ENCODE measurements around the gene RASL10A. TPM values are rescaled to one million over a fixed set of nuclear protein-coding genes. Genes with fewer than 3 reads are reported as not detected.

The RASL10A gene
- total and polyA plus RNA-seq, 9 donors, result 1.5 to 3.5 (median 2.1) TPM

- no peak overlapping the region for H3K27ac ChIP-seq (ENCODE audit: low read length)
- WGBS (ENCODE audit: insufficient coverage), result 95% methylated on average over 5 of the region's 8 CpGs
- no peak for DNase-seq
- no peak overlapping the region for H3K4me3 ChIP-seq (ENCODE audit: low read length)
- H3K36me3 ChIP-seq (ENCODE audit: control insufficient read depth, insufficient read depth, low read length), result peaks cover 72% of the 10 kb centered on the region
- peaks cover 46% of the 10 kb centered on the region for H3K4me1 ChIP-seq (ENCODE audit: control insufficient read depth, insufficient read depth, low read length)
- H3K9me3 ChIP-seq (replicated peaks; ENCODE audit: control insufficient read depth, low read depth, low read length), result no peaks in the 10 kb centered on the region
- no peaks in the 10 kb centered on the region for H3K27me3 ChIP-seq (ENCODE audit: control insufficient read depth, insufficient read depth, low read length)
Observed at GRCh38 chr22:29340566-29340965, 25.1 kb upstream of the RASL10A start.

DNA sequence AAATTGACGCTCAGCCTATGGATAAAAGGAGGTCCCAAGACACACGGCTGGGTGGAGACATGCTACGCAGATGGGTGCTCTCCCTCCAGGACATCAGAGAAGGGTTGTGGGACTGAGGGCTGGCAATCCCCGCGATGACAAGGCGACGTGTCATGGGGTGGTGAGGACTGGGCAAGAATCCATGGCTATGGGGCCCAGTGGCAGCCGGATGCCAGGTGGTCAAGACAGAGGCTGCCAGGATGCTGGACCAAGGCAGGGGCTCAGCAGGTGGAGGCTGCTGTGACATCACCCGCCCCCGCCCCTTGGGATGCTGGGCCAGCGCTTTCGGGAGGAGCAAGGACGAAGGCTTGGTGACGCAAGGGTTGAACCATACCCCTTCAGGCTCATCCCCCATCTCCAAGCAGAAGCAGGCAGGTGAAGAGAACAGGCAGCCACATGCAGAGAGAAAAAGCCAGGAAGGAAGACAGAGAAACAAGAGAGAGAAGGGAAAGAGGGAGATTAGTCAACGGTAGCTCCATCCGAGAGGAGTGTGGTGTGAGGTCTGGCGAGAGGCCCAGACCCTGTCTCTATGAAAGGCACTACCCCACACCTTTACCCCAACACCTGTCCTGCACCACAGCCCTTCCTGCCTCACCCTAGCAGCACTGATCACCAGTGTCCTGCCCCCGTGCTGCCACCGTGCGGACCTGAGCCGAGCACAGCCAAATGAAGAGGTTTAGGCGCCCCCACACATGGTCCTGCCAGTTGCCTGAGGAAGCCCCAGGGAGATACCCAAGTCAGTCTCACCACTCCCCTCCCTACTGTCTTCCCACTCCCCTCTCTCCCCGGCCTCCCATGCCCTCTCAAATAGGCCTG is 24.1 kb upstream of the RASL10A start:
- 78% methylated on average over 12 of the region's 23 CpGs for WGBS (ENCODE audit: insufficient coverage)
- Histone ChIP-seq H3K27me3 (ENCODE audit: control insufficient read depth, insufficient read depth, low read length) (no peaks in the 10 kb centered on the region), H3K36me3 (ENCODE audit: control insufficient read depth, insufficient read depth, low read length) (peaks cover 76% of the 10 kb centered on the region), H3K4me3 (ENCODE audit: low read length) (no peak overlapping the region), H3K4me1 (ENCODE audit: control insufficient read depth, insufficient read depth, low read length) (peaks cover 44% of the 10 kb centered on the region), H3K27ac (ENCODE audit: low read length) (no peak overlapping the region), H3K9me3 (replicated peaks; ENCODE audit: control insufficient read depth, low read depth, low read length) (no peaks in the 10 kb centered on the region)
- no peak for DNase-seq

GRCh38 chr22:29338398-29338797 is 22.9 kb upstream of the RASL10A start:
- Histone ChIP-seq H3K36me3 (ENCODE audit: control insufficient read depth, insufficient read depth, low read length) (peaks cover 82% of the 10 kb centered on the region), H3K4me1 (ENCODE audit: control insufficient read depth, insufficient read depth, low read length) (peaks cover 36% of the 10 kb centered on the region)

DNA sequence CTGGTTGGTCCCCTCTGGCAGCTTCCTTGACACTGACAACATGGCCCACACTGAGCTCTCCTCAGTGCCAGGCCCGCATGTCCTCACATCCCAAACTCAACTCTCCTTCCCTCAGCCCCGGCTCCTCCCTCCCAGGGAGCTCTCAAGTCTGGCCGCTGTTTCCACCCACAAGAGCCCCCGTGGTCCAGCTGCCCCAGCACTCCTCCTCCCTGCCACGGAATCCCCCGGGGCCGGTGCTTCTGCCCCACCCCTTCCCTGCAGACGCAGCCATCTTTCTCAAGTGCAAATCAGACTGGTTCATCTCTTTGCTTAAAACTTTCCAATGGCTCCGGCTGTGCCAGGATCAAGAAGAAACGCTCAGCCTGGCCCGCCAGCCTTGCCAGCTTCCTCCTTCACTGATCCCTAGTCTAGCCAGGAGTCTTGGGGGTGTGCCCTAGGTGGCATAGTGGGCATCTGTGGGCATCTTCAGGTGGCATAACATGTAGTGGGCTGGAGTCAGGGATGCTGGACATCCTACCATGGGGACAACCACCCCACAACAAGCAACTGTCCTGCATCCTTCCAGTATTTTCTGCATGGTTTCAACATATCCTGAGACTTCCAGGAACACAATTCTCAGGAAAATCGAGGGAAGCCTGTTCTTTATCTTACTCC is 22.3 kb upstream of the RASL10A start:
- Histone ChIP-seq H3K36me3 (ENCODE audit: control insufficient read depth, insufficient read depth, low read length) (peaks cover 88% of the 10 kb centered on the region), H3K4me3 (ENCODE audit: low read length) (no peak overlapping the region), H3K27ac (ENCODE audit: low read length) (no peak overlapping the region), H3K27me3 (ENCODE audit: control insufficient read depth, insufficient read depth, low read length) (no peaks in the 10 kb centered on the region), H3K4me1 (ENCODE audit: control insufficient read depth, insufficient read depth, low read length) (peaks cover 31% of the 10 kb centered on the region), H3K9me3 (replicated peaks; ENCODE audit: control insufficient read depth, low read depth, low read length) (no peaks in the 10 kb centered on the region)
- 82% methylated on average over 10 of the region's 12 CpGs for WGBS (ENCODE audit: insufficient coverage)
- DNase-seq, result no peak

More at GRCh38 chr22:29338398-29338797, 22.9 kb upstream of the RASL10A start:
- Histone ChIP-seq H3K4me3 (ENCODE audit: low read length) (no peak overlapping the region), H3K27ac (ENCODE audit: low read length) (no peak overlapping the region), H3K9me3 (replicated peaks; ENCODE audit: control insufficient read depth, low read depth, low read length) (no peaks in the 10 kb centered on the region), H3K27me3 (ENCODE audit: control insufficient read depth, insufficient read depth, low read length) (no peaks in the 10 kb centered on the region)
- 93% methylated on average over 3 of the region's 6 CpGs for WGBS (ENCODE audit: insufficient coverage)
- DNase-seq, result no peak

GRCh38 chr22:29336751-29337490 is 21.4 kb upstream of the RASL10A start:
- Histone ChIP-seq H3K4me1 (ENCODE audit: control insufficient read depth, insufficient read depth, low read length) (peaks cover 24% of the 10 kb centered on the region), H3K36me3 (ENCODE audit: control insufficient read depth, insufficient read depth, low read length) (peaks cover 90% of the 10 kb centered on the region), H3K27ac (ENCODE audit: low read length) (no peak overlapping the region), H3K9me3 (replicated peaks; ENCODE audit: control insufficient read depth, low read depth, low read length) (no peaks in the 10 kb centered on the region), H3K27me3 (ENCODE audit: control insufficient read depth, insufficient read depth, low read length) (no peaks in the 10 kb centered on the region), H3K4me3 (ENCODE audit: low read length) (no peak overlapping the region)
- DNase-seq, result no peak
- 71% methylated on average over 14 of the region's 14 CpGs for WGBS (ENCODE audit: insufficient coverage)

- H3K27ac ChIP-seq (ENCODE audit: low read length), result no peak overlapping the region
- peaks cover 88% of the 10 kb centered on the region for H3K36me3 ChIP-seq (ENCODE audit: control insufficient read depth, insufficient read depth, low read length)
Observed at GRCh38 chr22:29335656-29336055, 20.2 kb upstream of the RASL10A start.

DNA sequence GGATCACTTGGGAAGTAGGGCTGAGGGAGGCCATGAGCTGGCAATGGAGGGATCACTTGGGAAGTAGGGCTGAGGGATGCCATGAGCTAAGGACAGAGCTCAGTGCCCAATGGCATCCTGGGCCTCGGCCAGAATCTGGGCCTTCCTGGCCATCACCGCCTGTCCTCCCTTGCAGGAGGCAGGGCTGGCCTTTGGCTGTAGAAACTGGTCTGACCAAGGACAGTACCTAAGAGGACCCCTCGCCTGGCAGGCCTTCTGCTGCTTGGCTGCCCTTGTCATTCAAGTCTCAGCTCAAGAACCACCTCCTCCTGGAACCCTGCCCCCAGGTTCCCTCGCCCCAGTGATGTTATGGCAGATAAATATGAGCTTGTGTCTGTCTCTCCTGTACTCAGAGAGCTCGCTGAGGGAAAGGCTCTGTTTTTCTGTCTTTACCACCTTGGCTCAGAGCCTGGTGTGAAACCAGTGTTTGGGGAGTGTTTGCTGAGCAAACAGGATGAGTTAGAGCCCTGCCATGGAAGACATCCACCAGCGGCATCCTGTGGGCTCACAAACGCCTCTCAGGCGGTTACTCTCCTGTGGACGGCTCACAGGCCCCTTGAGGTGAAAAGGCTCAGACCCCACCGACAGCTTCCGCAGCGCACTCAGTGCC is 19.3 kb upstream of the RASL10A start:
- 74% methylated on average over 8 of the region's 12 CpGs for WGBS (ENCODE audit: insufficient coverage)
- Histone ChIP-seq H3K9me3 (replicated peaks; ENCODE audit: control insufficient read depth, low read depth, low read length) (no peaks in the 10 kb centered on the region), H3K4me3 (ENCODE audit: low read length) (no peak overlapping the region), H3K4me1 (ENCODE audit: control insufficient read depth, insufficient read depth, low read length) (peaks cover 40% of the 10 kb centered on the region), H3K27me3 (ENCODE audit: control insufficient read depth, insufficient read depth, low read length) (no peaks in the 10 kb centered on the region), H3K27ac (ENCODE audit: low read length) (no peak overlapping the region), H3K36me3 (ENCODE audit: control insufficient read depth, insufficient read depth, low read length) (peaks cover 85% of the 10 kb centered on the region)
- DNase-seq, result no peak

More at GRCh38 chr22:29335656-29336055, 20.2 kb upstream of the RASL10A start:
- Histone ChIP-seq H3K4me1 (ENCODE audit: control insufficient read depth, insufficient read depth, low read length) (peaks cover 33% of the 10 kb centered on the region), H3K27me3 (ENCODE audit: control insufficient read depth, insufficient read depth, low read length) (no peaks in the 10 kb centered on the region), H3K4me3 (ENCODE audit: low read length) (no peak overlapping the region), H3K9me3 (replicated peaks; ENCODE audit: control insufficient read depth, low read depth, low read length) (no peaks in the 10 kb centered on the region)
- no peak for DNase-seq
- WGBS (ENCODE audit: insufficient coverage), result 80% methylated on average over 11 of the region's 11 CpGs

DNA sequence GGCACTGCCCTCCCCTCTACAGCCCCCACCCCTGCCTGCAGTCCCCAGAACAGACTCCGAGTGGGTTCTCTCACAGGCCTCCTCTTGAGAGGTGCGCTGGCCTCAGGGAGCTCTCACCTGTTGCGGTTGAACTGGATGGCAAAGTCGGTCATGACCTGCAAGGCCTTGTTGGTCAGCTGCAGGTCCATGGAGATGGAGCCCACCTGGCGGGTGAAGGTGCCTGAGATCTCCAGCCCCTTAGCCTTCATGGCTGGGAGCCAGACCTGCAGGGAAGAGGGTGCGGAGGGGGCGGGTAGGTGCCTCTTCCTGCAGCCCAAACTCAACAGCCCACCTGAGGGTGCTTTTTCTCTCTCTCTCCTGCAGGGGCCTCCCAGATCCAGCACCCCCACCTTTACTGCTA is 18.7 kb upstream of the RASL10A start:
- Histone ChIP-seq H3K36me3 (ENCODE audit: control insufficient read depth, insufficient read depth, low read length) (peaks cover 83% of the 10 kb centered on the region), H3K9me3 (replicated peaks; ENCODE audit: control insufficient read depth, low read depth, low read length) (no peaks in the 10 kb centered on the region), H3K27me3 (ENCODE audit: control insufficient read depth, insufficient read depth, low read length) (no peaks in the 10 kb centered on the region), H3K27ac (ENCODE audit: low read length) (no peak overlapping the region), H3K4me3 (ENCODE audit: low read length) (no peak overlapping the region), H3K4me1 (ENCODE audit: control insufficient read depth, insufficient read depth, low read length) (peaks cover 40% of the 10 kb centered on the region)
- 92% methylated on average over 4 of the region's 7 CpGs for WGBS (ENCODE audit: insufficient coverage)
- no peak for DNase-seq

GRCh38 chr22:29332886-29333496 is 17.5 kb upstream of the RASL10A start:
- H3K4me1 ChIP-seq (ENCODE audit: control insufficient read depth, insufficient read depth, low read length), result peaks cover 51% of the 10 kb centered on the region
- no peaks in the 10 kb centered on the region for H3K27me3 ChIP-seq (ENCODE audit: control insufficient read depth, insufficient read depth, low read length)
- no peak overlapping the region for H3K27ac ChIP-seq (ENCODE audit: low read length)
- H3K4me3 ChIP-seq (ENCODE audit: low read length), result no peak overlapping the region
- H3K9me3 ChIP-seq (replicated peaks; ENCODE audit: control insufficient read depth, low read depth, low read length), result no peaks in the 10 kb centered on the region
- 89% methylated on average over 4 of the region's 8 CpGs for WGBS (ENCODE audit: insufficient coverage)
- DNase-seq, result no peak
- peaks cover 79% of the 10 kb centered on the region for H3K36me3 ChIP-seq (ENCODE audit: control insufficient read depth, insufficient read depth, low read length)

All from muscle of leg (tissue), 11 donors.